ENCODE measurements around the gene EMX1. TPM values are rescaled to one million over a fixed set of nuclear protein-coding genes. Genes with fewer than 3 reads are reported as not detected.

The EMX1 gene
- total and polyA plus RNA-seq, 2 of the 13 experiments (the other 11 are each of a cell fraction or from before 2014, with no cell fraction given): 0.62 to 4.9 TPM

- FAIRE-seq: no peak
- intact Hi-C loops (cut with micrococcal nuclease; ENCODE audit: unreplicated experiment): no loop called here
Measured at GRCh38 chr2:72914206-72914559, 3.1 kb upstream of the EMX1 start.

More at GRCh38 chr2:72914206-72914559, 3.1 kb upstream of the EMX1 start:
- BruUV-seq (replicated peaks): no TSS peak
- Histone ChIP-seq H3K27ac (ENCODE audit: extremely low read length, insufficient read depth, low read length) (no peak overlapping the region), H3K27me3 (ENCODE audit: control insufficient read depth in 1 of 2, insufficient read depth in 2 of 2, low read length in 2 of 2) (peaks cover 17 to 77% of the 10 kb centered on the region in 2 experiments), H3K36me3 (replicated peaks in 1 of 2; ENCODE audit: control insufficient read depth in 1 of 2, insufficient read depth in 2 of 2, low read length in 2 of 2) (no peaks in the 10 kb centered on the region), H3K9me3 (ENCODE audit: low read length) (no peaks in the 10 kb centered on the region), H3K4me1 (ENCODE audit: insufficient read depth, low read length) (peaks cover 41% of the 10 kb centered on the region), H3K9ac (ENCODE audit: insufficient read depth, low read depth, low read length) (no peak overlapping the region), H2AFZ (ENCODE audit: low read length) (no peak overlapping the region), H4K20me1 (ENCODE audit: insufficient read depth, low read length) (no peaks in the 10 kb centered on the region; the same call in 1 of the 2 replicates), H3K4me2 (ENCODE audit: low read depth, low read length) (no peak overlapping the region), H3K4me3 (replicated peaks in 1 of 3; ENCODE audit: insufficient read depth in 1 of 3, low read depth in 2 of 3, low read length in 3 of 3) (no peak overlapping the region), H3K79me2 (ENCODE audit: insufficient read depth, low read length) (no peaks in the 10 kb centered on the region)
- CTCF ChIA-PET (ENCODE audit: low intra/inter-chr PET ratio, low total read pairs): no interaction called here
- no peak for TF ChIP-seq ZNF747 (CRISPR knock-in tag; IDR thresholded peaks at IDR 0.05; ENCODE audit: borderline replicate concordance)
- TF ChIP-seq KMT2B (CRISPR knock-in tag; IDR thresholded peaks at IDR 0.05): no peak
- TF ChIP-seq PHF8 (CRISPR knock-in tag; IDR thresholded peaks at IDR 0.05): no peak
- TF ChIP-seq U2AF2 (IDR thresholded peaks at IDR 0.05; ENCODE audit: low read depth, low read length): no peak
- TF ChIP-seq KDM5A (IDR thresholded peaks at IDR 0.05; ENCODE audit: borderline replicate concordance, low read length): no peak
- no peak for TF ChIP-seq ATF7 (IDR thresholded peaks at IDR 0.05)
- TF ChIP-seq ATF7 (CRISPR knock-in tag; IDR thresholded peaks at IDR 0.05): no peak
- TF ChIP-seq TAF1 (CRISPR knock-in tag; IDR thresholded peaks at IDR 0.05): no peak
- no peak for TF ChIP-seq PLSCR1 (CRISPR knock-in tag; IDR thresholded peaks at IDR 0.05; ENCODE audit: borderline replicate concordance)
- TF ChIP-seq ZXDC (CRISPR knock-in tag; IDR thresholded peaks at IDR 0.05): no peak
- TF ChIP-seq SRY (CRISPR knock-in tag; IDR thresholded peaks at IDR 0.05): no peak
- no peak for TF ChIP-seq CREBL2 (CRISPR knock-in tag; IDR thresholded peaks at IDR 0.05; ENCODE audit: borderline replicate concordance)
- TF ChIP-seq HNRNPUL1 (IDR thresholded peaks at IDR 0.05; ENCODE audit: low read depth, low read length): no peak
- TF ChIP-seq ZNF407 (CRISPR knock-in tag; IDR thresholded peaks at IDR 0.05; ENCODE audit: not compliant biosample characterization): no peak
- 11% methylated on average over 7 of the region's 7 CpGs for WGBS (ENCODE audit: low lambda C conversion rate)
- in situ Hi-C loops (cut with HindIII; ENCODE audit: extremely low pct_ligation_motif_present, low pct_unique_long_range_greater_than_20kb): no loop called here
- DNase-seq (ENCODE audit: low spot score): no peak
- ATAC-seq: no peak
- POLR2A ChIA-PET: no interaction called here

Data from HepG2 (cell line).